ENCODE data around the gene C2CD5.
A peak's percentile ranks its signal among the peaks of the same experiment; 100 is the strongest.
"Not testable (repeated sequence)": the region's sequence is repeated elsewhere in the genome, so short reads cannot be mapped to it uniquely, and the experiment has no call there.

The C2CD5 gene

GRCh38 chr12:22535038-22535437 lies 9.3 kb downstream of the C2CD5 start:
- no peak for DNase-seq

- no peak for DNase-seq
Observed at GRCh38 chr12:22533155-22533554, 11.2 kb downstream of the C2CD5 start.

DNA sequence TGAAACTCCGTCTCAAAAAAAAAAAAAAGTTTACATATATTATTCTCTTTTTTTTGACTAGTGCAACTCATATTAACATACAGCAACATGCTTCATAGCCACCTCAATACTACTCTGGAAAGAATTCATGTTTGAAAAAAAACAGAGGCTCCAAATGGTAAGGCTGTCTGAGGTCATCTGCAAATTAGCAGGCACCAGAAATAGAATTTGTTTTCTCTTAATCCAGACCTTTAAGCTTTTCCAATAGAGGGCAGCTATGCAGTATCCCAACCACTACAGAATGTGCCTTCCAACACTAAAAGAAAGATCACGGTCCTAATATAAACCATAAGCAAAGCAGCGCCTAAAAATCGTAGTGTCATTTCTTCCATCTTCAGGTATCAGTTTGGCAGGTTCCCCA lies 12.0 kb downstream of the C2CD5 start:
- no peak for DNase-seq

GRCh38 chr12:22531205-22531604 lies 13.1 kb downstream of the C2CD5 start:
- DNase-seq, result no peak

- DNase-seq, result peak; percentile 49
Observed at GRCh38 chr12:22529281-22530060, 14.9 kb downstream of the C2CD5 start.

DNA sequence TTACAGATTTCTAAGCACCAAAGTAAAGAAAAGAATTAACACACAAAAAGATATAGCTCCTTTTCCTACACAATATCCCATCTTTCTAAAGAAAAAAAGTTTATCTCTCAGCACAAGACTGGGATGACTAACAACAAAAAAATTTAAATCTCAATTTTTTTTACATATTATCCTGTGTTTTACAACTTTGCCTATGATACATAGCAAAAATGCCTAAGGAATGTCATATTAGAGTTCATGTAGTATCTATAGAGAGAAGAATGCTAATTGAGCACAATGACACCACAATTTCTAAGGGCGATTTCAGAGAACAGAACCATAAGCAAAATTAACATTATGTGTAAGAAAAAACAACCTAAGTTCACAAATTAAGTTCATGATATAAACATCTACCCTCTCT lies 16.3 kb downstream of the C2CD5 start:
- DNase-seq, result no peak

- no peak for DNase-seq
Observed at GRCh38 chr12:22526836-22527235, 17.5 kb downstream of the C2CD5 start.

DNA sequence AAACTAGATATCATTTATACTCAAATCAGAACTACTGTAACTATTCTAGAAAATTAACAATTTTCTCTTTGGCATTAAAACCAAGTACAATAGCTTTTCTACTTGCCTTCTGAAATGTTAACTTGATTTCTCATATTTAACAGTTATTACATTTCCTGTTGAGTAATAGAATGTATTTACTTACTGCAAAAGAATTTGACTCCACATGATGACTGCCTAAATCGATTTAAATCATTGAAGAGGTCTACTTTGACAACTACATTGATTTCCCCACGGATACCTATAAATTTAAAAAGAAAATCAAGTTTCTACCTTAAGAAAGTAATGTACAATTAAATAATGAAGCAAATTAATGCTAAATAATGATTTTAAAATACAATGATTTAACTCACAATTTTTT lies 18.9 kb downstream of the C2CD5 start:
- no peak for DNase-seq

DNA sequence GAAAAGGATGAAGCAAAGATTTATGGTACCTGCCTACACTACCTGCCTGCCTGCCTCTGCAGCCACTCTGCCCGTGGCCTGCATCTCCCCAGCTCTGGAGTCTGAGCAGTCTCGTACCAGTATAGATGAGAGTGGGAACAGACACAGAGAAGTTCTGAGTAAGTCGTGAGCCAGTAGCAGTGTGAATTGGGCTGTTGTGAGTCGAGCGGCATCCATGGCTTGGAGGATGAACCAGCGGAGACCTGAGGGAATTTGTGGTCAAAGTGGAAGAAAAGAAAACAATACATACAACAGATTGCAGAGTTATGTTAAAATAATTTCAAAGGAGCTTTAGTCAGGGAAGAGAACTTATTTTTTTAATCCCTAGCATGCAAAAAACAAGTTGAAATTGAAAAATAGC lies 25.3 kb downstream of the C2CD5 start:
- no peak for DNase-seq

DNA sequence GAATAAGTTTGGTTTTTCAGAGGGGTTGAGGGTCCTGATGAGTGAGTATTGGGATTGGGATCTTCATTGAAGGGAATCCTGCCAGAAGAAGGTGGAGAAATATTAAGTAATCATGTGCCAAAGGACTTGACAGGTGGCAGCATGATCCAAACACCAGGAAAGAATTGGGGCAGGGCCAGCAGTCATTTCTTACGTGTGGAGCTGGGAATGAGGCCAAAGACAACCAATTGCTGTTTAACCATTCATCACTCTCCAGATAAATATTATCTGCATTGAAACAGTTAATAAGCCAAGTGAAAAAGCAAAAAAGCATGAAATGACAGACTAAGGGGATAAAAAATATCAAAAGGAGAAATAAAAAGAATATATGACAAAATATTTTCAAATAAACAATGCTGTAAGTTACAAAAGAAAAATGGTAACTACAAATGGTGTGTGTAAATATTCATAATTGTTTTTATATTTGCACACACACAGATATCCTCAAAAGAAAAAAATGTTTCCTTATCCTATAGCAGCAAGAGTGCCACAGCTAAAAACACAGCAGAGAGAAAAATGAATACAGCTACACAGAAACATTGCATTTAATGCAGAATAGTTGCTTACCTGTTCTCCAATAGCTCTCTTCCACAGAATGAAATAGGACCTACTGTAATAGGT lies 26.2 kb downstream of the C2CD5 start:
- DNase-seq, result peak; percentile 90

DNA sequence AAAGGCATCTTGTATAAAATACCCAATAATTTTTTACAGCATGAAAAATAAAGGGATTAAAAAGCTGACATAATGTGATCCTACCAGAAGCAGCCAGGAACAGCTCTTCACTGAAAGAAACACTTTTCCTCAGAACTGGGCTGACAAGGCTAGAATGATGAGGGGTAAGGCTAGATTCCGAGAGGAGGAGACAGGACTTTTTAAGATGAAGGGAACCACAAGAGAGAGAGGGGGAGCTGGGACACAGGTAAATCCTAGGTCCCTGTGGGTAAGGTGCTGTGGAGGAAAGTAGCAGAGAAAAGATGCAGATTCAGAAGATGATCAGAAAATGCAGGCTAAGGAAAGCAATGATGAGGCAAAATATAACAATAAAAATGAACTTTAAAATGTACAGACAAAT lies 29.5 kb downstream of the C2CD5 start:
- DNase-seq, result no peak

GRCh38 chr12:22505826-22506225 lies 38.5 kb downstream of the C2CD5 start:
- no peak for DNase-seq

GRCh38 chr12:22500100-22500499 lies 44.2 kb downstream of the C2CD5 start:
- DNase-seq, result no peak

GRCh38 chr12:22499445-22499844 lies 44.9 kb downstream of the C2CD5 start:
- no peak for DNase-seq

DNA sequence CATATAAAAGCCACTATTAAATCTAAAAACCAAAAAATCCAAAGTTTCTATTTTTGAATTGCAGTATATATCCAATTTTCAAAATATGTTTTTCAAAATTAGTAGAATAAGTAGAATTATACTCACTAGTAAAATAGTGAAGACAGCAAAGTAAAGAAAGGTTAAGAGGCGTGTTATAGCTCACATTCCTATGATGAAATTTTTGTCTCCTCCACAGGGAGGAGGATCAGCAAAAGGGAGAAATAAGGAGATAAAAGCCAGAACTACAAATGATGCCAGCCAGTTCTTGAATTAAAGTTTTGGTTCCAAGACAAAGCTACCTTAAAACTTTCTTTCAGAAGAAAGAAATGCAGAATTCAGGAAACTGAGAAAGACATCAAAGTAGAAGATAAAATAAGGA lies 50.0 kb downstream of the C2CD5 start:
- no peak for DNase-seq

DNA sequence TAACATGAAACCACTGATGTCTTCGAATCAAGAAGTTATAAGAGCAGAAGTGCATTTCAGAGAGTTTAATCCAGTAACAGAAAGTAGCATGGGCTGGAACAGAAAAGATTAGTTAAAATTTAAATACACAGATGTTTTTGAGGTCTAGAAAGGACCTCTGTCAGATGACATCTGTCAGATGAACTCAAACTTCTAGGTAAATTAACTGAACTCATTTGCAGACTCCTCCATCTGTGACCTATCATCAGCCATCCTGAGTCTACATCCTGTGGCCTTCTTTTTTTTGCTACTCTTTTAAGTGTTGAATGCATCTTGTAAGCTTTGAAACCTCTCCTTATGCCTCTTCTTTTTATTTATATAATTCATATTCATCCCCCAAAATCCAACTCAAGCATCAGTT lies 53.3 kb downstream of the C2CD5 start:
- DNase-seq, result no peak

- no peak for DNase-seq
Observed at GRCh38 chr12:22488478-22488877, 55.9 kb downstream of the C2CD5 start.

DNA sequence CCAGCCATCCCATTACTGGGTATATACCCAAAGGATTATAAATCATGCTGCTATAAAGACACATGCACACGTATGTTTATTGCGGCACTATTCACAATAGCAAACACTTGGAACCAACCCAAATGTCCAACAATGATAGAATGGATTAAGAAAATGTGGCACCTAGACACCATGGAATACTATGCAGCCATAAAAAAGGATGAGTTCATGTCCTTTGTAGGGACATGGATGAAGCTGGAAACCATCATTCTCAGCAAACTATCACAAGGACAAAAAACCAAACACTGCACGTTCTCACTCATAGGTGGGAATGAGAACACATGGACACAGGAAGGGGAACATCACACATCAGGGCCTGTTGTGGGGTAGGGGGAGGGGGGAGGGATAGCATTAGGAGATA lies 56.7 kb downstream of the C2CD5 start:
- not testable (repeated sequence) for DNase-seq

- DNase-seq, result no peak
Observed at GRCh38 chr12:22481547-22482104, 62.7 kb downstream of the C2CD5 start.

DNA sequence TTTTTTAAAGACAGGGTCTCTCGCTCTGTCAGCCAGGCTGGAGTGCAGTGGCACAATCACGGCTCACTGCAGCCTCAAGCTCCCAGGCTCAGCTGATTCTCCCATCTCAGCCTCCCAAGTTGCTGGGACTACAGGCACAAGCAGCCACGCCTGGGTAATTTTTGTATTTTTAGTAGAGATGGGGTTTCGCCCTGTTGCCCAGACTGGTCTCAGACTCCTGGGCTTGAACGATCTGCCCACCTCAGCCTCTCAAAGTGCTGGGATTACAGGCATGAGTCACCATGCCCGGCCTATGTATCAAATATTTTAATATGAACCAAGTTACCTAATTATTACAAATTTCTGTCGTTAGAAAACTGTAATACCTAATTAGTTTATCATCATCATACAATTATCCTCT lies 63.5 kb downstream of the C2CD5 start:
- DNase-seq, result not testable (repeated sequence)

DNA sequence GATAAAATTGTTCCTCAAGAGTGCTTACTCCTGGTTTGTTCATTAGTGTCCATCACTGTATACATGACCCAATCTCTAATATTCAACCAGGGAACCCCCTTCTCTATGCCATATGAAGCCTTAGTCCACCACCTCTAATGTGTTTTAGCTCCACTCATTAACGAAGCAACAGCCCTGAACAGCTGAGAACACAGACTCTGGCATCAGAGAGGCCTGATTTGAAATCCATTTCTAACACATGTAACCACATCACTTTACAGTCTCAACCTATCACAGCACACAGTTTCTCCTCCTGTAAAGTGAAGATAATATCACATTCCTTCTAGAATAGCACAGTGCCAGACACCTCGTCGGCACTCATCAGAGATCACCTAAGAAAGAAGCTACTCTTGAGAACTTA lies 64.3 kb downstream of the C2CD5 start:
- DNase-seq, result no peak

GRCh38 chr12:22477894-22478287 lies 66.5 kb downstream of the C2CD5 start:
- DNase-seq, result no peak

GRCh38 chr12:22477166-22477893 lies 67.0 kb downstream of the C2CD5 start:
- DNase-seq, result no peak

GRCh38 chr12:22476133-22476532 lies 68.2 kb downstream of the C2CD5 start:
- no peak for DNase-seq

Measured in NCI-H1694 (cell line).